ENCODE data around the gene SLC25A27. TPM values are rescaled to one million over a fixed set of nuclear protein-coding genes. Genes with fewer than 3 reads are reported as not detected.

The SLC25A27 gene
- 6.4 TPM for polyA plus RNA-seq (2013, experiment 1 of 2)
- 6.7 TPM for polyA plus RNA-seq (2013, experiment 2 of 2)

GRCh38 chr6:46652603-46653438 is at the start of gene SLC25A27, which contains the start of gene CYP39A1:
Gene SLC25A27 (plus strand): TSS chr6:46652975. CDS start chr6:46653193, 218 bp downstream.
Gene CYP39A1 (minus strand): TSS chr6:46652818. CDS start chr6:46652582, 236 bp downstream.
- Histone ChIP-seq H3K4me1 (ENCODE audit: control insufficient read depth, insufficient read depth, low read length, poor library complexity, severe bottlenecking) (no peaks in the 10 kb centered on the region), H3K27ac (ENCODE audit: low read depth, low read length, severe bottlenecking) (no peak within 1 kb of the TSS), H3K9me3 (ENCODE audit: control insufficient read depth, low read length) (no peaks in the 10 kb centered on the region), H3K4me3 (ENCODE audit: extremely low read depth, insufficient read depth, low read length, poor library complexity, severe bottlenecking) (peak within 1 kb of the TSS; percentile 72), H3K36me3 (ENCODE audit: control insufficient read depth, insufficient read depth, low read length) (no peaks in the 10 kb centered on the region)
- WGBS, 2 experiments (ENCODE audit: insufficient coverage in 2 of 2): 0% methylated on average over 54 to 62 of the region's 72 CpGs

- H3K4me1 ChIP-seq (ENCODE audit: control insufficient read depth, insufficient read depth, low read length, poor library complexity, severe bottlenecking): no peaks in the 10 kb centered on the region
- H3K27ac ChIP-seq (ENCODE audit: low read depth, low read length, severe bottlenecking): no peak overlapping the region
- 93% methylated on average over 3 of the region's 3 CpGs; no CpG with 5 or more reads in 1 of the 2 experiments for WGBS, 2 experiments (ENCODE audit: insufficient coverage in 2 of 2)
- H3K36me3 ChIP-seq (ENCODE audit: control insufficient read depth, insufficient read depth, low read length): no peaks in the 10 kb centered on the region
- no peaks in the 10 kb centered on the region for H3K9me3 ChIP-seq (ENCODE audit: control insufficient read depth, low read length)
- no peak overlapping the region for H3K4me3 ChIP-seq (ENCODE audit: extremely low read depth, insufficient read depth, low read length, poor library complexity, severe bottlenecking)
Measured at GRCh38 chr6:46605091-46605797, 47.5 kb upstream of the SLC25A27 start.

- Histone ChIP-seq H3K27ac (ENCODE audit: low read depth, low read length, severe bottlenecking) (no peak overlapping the region), H3K9me3 (ENCODE audit: control insufficient read depth, low read length) (no peaks in the 10 kb centered on the region), H3K4me1 (ENCODE audit: control insufficient read depth, insufficient read depth, low read length, poor library complexity, severe bottlenecking) (no peaks in the 10 kb centered on the region), H3K36me3 (ENCODE audit: control insufficient read depth, insufficient read depth, low read length) (no peaks in the 10 kb centered on the region), H3K4me3 (ENCODE audit: extremely low read depth, insufficient read depth, low read length, poor library complexity, severe bottlenecking) (no peak overlapping the region)
- WGBS, 2 experiments (ENCODE audit: insufficient coverage in 2 of 2): 93% methylated on average over 2 of the region's 3 CpGs; no CpG with 5 or more reads in 1 of the 2 experiments
Measured at GRCh38 chr6:46606338-46606737, 46.4 kb upstream of the SLC25A27 start.

- no peak overlapping the region for H3K4me3 ChIP-seq (ENCODE audit: extremely low read depth, insufficient read depth, low read length, poor library complexity, severe bottlenecking)
- H3K36me3 ChIP-seq (ENCODE audit: control insufficient read depth, insufficient read depth, low read length): no peaks in the 10 kb centered on the region
- WGBS, 2 experiments (ENCODE audit: insufficient coverage in 2 of 2): 70% methylated on average over 2 of the region's 3 CpGs; no CpG with 5 or more reads in 1 of the 2 experiments
- no peaks in the 10 kb centered on the region for H3K4me1 ChIP-seq (ENCODE audit: control insufficient read depth, insufficient read depth, low read length, poor library complexity, severe bottlenecking)
- H3K9me3 ChIP-seq (ENCODE audit: control insufficient read depth, low read length): no peaks in the 10 kb centered on the region
- H3K27ac ChIP-seq (ENCODE audit: low read depth, low read length, severe bottlenecking): no peak overlapping the region
Measured at GRCh38 chr6:46610862-46611553, 41.8 kb upstream of the SLC25A27 start.

- Histone ChIP-seq H3K4me1 (ENCODE audit: control insufficient read depth, insufficient read depth, low read length, poor library complexity, severe bottlenecking) (no peaks in the 10 kb centered on the region), H3K4me3 (ENCODE audit: extremely low read depth, insufficient read depth, low read length, poor library complexity, severe bottlenecking) (no peak overlapping the region), H3K27ac (ENCODE audit: low read depth, low read length, severe bottlenecking) (no peak overlapping the region), H3K36me3 (ENCODE audit: control insufficient read depth, insufficient read depth, low read length) (no peaks in the 10 kb centered on the region), H3K9me3 (ENCODE audit: control insufficient read depth, low read length) (no peaks in the 10 kb centered on the region)
- 84 to 92% methylated on average over 2 of the region's 2 CpGs for WGBS, 2 experiments (ENCODE audit: insufficient coverage in 2 of 2)
Measured at GRCh38 chr6:46612645-46613044, 40.1 kb upstream of the SLC25A27 start.

- no peaks in the 10 kb centered on the region for H3K9me3 ChIP-seq (ENCODE audit: control insufficient read depth, low read length)
- no peaks in the 10 kb centered on the region for H3K4me1 ChIP-seq (ENCODE audit: control insufficient read depth, insufficient read depth, low read length, poor library complexity, severe bottlenecking)
- no peaks in the 10 kb centered on the region for H3K36me3 ChIP-seq (ENCODE audit: control insufficient read depth, insufficient read depth, low read length)
- no peak overlapping the region for H3K4me3 ChIP-seq (ENCODE audit: extremely low read depth, insufficient read depth, low read length, poor library complexity, severe bottlenecking)
- WGBS, 2 experiments (ENCODE audit: insufficient coverage in 2 of 2): 88 to 100% methylated on average over 1 of the region's 1 CpG
- H3K27ac ChIP-seq (ENCODE audit: low read depth, low read length, severe bottlenecking): no peak overlapping the region
Measured at GRCh38 chr6:46618726-46619125, 34.0 kb upstream of the SLC25A27 start.

- Histone ChIP-seq H3K4me3 (ENCODE audit: extremely low read depth, insufficient read depth, low read length, poor library complexity, severe bottlenecking) (no peak overlapping the region), H3K4me1 (ENCODE audit: control insufficient read depth, insufficient read depth, low read length, poor library complexity, severe bottlenecking) (no peaks in the 10 kb centered on the region), H3K9me3 (ENCODE audit: control insufficient read depth, low read length) (no peaks in the 10 kb centered on the region), H3K36me3 (ENCODE audit: control insufficient read depth, insufficient read depth, low read length) (no peaks in the 10 kb centered on the region), H3K27ac (ENCODE audit: low read depth, low read length, severe bottlenecking) (no peak overlapping the region)
- no CpG with 5 or more reads among the region's 3 CpGs for WGBS, 2 experiments (ENCODE audit: insufficient coverage in 2 of 2)
Measured at GRCh38 chr6:46626228-46626909, 26.4 kb upstream of the SLC25A27 start.

- no peak overlapping the region for H3K4me3 ChIP-seq (ENCODE audit: extremely low read depth, insufficient read depth, low read length, poor library complexity, severe bottlenecking)
- no peak overlapping the region for H3K27ac ChIP-seq (ENCODE audit: low read depth, low read length, severe bottlenecking)
- no peaks in the 10 kb centered on the region for H3K4me1 ChIP-seq (ENCODE audit: control insufficient read depth, insufficient read depth, low read length, poor library complexity, severe bottlenecking)
- no peaks in the 10 kb centered on the region for H3K9me3 ChIP-seq (ENCODE audit: control insufficient read depth, low read length)
- WGBS, 2 experiments (ENCODE audit: insufficient coverage in 2 of 2): 86% methylated on average over 1 of the region's 4 CpGs; no CpG with 5 or more reads in 1 of the 2 experiments
- no peaks in the 10 kb centered on the region for H3K36me3 ChIP-seq (ENCODE audit: control insufficient read depth, insufficient read depth, low read length)
Measured at GRCh38 chr6:46626976-46627375, 25.8 kb upstream of the SLC25A27 start.

- no peak overlapping the region for H3K4me3 ChIP-seq (ENCODE audit: extremely low read depth, insufficient read depth, low read length, poor library complexity, severe bottlenecking)
- no peaks in the 10 kb centered on the region for H3K36me3 ChIP-seq (ENCODE audit: control insufficient read depth, insufficient read depth, low read length)
- no peaks in the 10 kb centered on the region for H3K4me1 ChIP-seq (ENCODE audit: control insufficient read depth, insufficient read depth, low read length, poor library complexity, severe bottlenecking)
- 80 to 100% methylated on average over 1 of the region's 1 CpG for WGBS, 2 experiments (ENCODE audit: insufficient coverage in 2 of 2)
- H3K27ac ChIP-seq (ENCODE audit: low read depth, low read length, severe bottlenecking): no peak overlapping the region
- no peaks in the 10 kb centered on the region for H3K9me3 ChIP-seq (ENCODE audit: control insufficient read depth, low read length)
Measured at GRCh38 chr6:46628498-46628897, 24.3 kb upstream of the SLC25A27 start.

GRCh38 chr6:46628976-46629375 is 23.8 kb upstream of the SLC25A27 start:
- no peaks in the 10 kb centered on the region for H3K4me1 ChIP-seq (ENCODE audit: control insufficient read depth, insufficient read depth, low read length, poor library complexity, severe bottlenecking)
- 80% methylated on average over 1 of the region's 3 CpGs; no CpG with 5 or more reads in 1 of the 2 experiments for WGBS, 2 experiments (ENCODE audit: insufficient coverage in 2 of 2)
- H3K9me3 ChIP-seq (ENCODE audit: control insufficient read depth, low read length): no peaks in the 10 kb centered on the region
- H3K4me3 ChIP-seq (ENCODE audit: extremely low read depth, insufficient read depth, low read length, poor library complexity, severe bottlenecking): no peak overlapping the region
- H3K36me3 ChIP-seq (ENCODE audit: control insufficient read depth, insufficient read depth, low read length): no peaks in the 10 kb centered on the region
- no peak overlapping the region for H3K27ac ChIP-seq (ENCODE audit: low read depth, low read length, severe bottlenecking)
